ENCODE results near the gene SPTBN4.

Gene SPTBN4

DNA sequence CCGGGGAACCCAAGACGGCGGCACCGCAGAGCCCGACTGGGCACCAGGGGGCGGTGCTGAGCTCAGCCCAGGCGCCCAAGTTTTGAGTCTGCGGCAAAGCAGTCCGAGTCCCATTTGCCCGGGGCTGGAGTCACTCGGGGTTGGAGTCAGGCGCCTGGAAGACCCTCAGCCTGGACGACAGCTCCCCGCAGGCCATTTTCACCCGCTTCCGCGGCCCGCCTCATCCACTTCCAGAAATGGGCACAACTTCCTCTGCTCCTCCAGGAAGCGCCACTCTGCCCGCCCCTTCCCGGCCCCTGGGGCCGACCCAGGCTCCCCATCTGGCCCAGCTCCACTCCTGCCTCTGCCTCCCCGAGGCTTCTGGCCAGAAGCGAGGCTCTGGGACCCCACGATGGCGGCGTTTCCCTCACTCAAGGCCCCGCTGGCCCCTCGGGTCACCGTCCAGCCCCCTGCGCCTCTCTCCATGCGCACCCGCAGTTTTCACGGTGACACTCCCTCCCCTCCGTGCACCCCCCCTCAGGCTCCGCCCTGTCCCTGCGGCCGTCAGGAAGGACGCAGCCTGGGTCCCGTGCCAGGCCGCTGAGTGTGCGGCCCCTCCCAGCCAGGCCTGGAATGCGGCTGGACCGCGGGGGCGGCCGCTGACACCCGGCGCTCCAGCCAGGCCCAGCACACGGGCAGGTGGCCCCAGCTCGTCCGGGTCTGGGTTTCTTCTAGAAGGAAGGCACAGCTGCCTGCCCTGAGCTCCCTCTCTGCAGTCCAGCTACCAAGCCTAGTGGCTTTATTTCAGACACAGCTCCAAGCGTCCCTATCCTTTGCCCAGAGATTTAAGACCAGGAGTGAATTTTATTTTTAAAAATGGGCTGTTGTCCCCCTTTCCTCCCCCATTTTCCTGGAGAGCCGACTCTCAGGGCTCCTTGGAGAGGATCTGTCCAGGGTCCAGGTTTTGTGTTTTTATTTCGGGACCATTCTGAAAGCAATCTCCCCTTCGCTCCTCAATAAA, 45.7 kb upstream of the SPTBN4 start:
- Histone ChIP-seq H2AFZ (ENCODE audit: low read length) (no peak overlapping the region), H3K79me2 (ENCODE audit: insufficient read depth, low read length) (peaks cover 6% of the 10 kb centered on the region; the same call in 1 of the 2 replicates), H3K4me3 (ENCODE audit: low read depth, low read length, poor library complexity, severe bottlenecking) (peak overlapping the region; percentile 63), H3K4me1 (ENCODE audit: insufficient read depth, low read length, severe bottlenecking) (peaks cover 28% of the 10 kb centered on the region), H3K9ac (ENCODE audit: low read length) (peak overlapping the region; percentile 67), H3K27me3 (ENCODE audit: insufficient read depth, low read length) (no peaks in the 10 kb centered on the region), H3K27ac (ENCODE audit: low read depth, low read length, poor library complexity, severe bottlenecking) (peak overlapping the region; percentile 63), H3K9me3 (ENCODE audit: low read length) (no peaks in the 10 kb centered on the region), H3K9me2 (ENCODE audit: low read depth, low read length) (no peaks in the 10 kb centered on the region), H3F3A (ENCODE audit: insufficient read depth, low read length) (no peaks in the 10 kb centered on the region), H4K20me1 (ENCODE audit: insufficient read depth, low read length) (no peaks in the 10 kb centered on the region), H3K36me3 (ENCODE audit: insufficient read depth, low read length) (peaks cover 9% of the 10 kb centered on the region), H3K4me2 (ENCODE audit: low read length) (peak overlapping the region; percentile 67)
- TF ChIP-seq EZH2 (IDR thresholded peaks at IDR 0.05; ENCODE audit: borderline replicate concordance, low read length), result no peak
- TF ChIP-seq, protein P1, sequence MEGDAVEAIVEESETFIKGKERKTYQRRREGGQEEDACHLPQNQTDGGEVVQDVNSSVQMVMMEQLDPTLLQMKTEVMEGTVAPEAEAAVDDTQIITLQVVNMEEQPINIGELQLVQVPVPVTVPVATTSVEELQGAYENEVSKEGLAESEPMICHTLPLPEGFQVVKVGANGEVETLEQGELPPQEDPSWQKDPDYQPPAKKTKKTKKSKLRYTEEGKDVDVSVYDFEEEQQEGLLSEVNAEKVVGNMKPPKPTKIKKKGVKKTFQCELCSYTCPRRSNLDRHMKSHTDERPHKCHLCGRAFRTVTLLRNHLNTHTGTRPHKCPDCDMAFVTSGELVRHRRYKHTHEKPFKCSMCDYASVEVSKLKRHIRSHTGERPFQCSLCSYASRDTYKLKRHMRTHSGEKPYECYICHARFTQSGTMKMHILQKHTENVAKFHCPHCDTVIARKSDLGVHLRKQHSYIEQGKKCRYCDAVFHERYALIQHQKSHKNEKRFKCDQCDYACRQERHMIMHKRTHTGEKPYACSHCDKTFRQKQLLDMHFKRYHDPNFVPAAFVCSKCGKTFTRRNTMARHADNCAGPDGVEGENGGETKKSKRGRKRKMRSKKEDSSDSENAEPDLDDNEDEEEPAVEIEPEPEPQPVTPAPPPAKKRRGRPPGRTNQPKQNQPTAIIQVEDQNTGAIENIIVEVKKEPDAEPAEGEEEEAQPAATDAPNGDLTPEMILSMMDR (IDR thresholded peaks at IDR 0.05; ENCODE audit: low read length), result peak; percentile 95

DNA sequence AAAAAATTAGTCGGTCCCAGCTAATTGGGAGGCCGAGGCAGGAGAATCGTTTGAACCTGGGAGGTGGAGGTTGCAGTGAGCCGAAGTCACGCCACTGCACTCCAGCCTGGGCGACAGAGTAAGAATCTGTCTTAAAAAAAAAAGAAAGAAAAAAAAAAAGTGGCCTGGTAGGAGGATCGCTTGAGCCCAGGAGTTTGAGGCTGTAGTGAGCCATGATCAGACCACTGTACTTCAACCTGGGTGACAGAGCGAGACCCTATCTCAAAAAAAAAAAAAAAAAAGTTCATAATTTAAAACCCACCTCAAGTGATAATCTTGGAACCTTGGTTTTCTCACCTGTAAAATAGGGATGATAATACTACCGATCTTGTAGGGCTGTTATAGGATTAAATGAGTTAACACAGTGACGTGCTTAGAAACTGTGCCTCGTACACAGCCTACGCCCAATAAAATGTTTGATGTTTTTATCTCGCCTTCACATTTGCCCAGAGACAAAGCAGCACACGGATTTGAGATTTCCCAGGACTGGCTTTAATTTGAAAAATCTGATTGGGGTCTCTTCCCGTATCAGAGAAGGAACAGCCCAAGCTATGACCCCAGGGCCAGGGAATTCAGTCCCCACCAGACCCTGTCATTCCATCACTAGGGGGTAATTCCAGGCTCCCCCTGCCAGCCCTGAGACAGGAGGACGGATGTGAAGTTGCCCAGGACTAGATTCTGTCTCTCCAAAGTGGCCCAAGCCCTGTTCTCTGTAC, 44.6 kb upstream of the SPTBN4 start:
- Histone ChIP-seq H3K9me3 (ENCODE audit: low read length) (no peaks in the 10 kb centered on the region), H4K20me1 (ENCODE audit: insufficient read depth, low read length) (no peaks in the 10 kb centered on the region), H3K4me1 (ENCODE audit: insufficient read depth, low read length, severe bottlenecking) (peaks cover 21% of the 10 kb centered on the region), H3F3A (ENCODE audit: insufficient read depth, low read length) (no peaks in the 10 kb centered on the region), H3K9ac (ENCODE audit: low read length) (no peak overlapping the region), H3K79me2 (ENCODE audit: insufficient read depth, low read length) (peaks cover 6% of the 10 kb centered on the region; the same call in 1 of the 2 replicates), H3K9me2 (ENCODE audit: low read depth, low read length) (no peaks in the 10 kb centered on the region), H3K27me3 (ENCODE audit: insufficient read depth, low read length) (no peaks in the 10 kb centered on the region), H3K4me3 (ENCODE audit: low read depth, low read length, poor library complexity, severe bottlenecking) (no peak overlapping the region), H3K27ac (ENCODE audit: low read depth, low read length, poor library complexity, severe bottlenecking) (peak overlapping the region; percentile 63), H3K36me3 (ENCODE audit: insufficient read depth, low read length) (peaks cover 9% of the 10 kb centered on the region), H3K4me2 (ENCODE audit: low read length) (no peak overlapping the region), H2AFZ (ENCODE audit: low read length) (no peak overlapping the region)
- TF ChIP-seq, protein P1 (IDR thresholded peaks at IDR 0.05; ENCODE audit: low read length), result no peak

DNA sequence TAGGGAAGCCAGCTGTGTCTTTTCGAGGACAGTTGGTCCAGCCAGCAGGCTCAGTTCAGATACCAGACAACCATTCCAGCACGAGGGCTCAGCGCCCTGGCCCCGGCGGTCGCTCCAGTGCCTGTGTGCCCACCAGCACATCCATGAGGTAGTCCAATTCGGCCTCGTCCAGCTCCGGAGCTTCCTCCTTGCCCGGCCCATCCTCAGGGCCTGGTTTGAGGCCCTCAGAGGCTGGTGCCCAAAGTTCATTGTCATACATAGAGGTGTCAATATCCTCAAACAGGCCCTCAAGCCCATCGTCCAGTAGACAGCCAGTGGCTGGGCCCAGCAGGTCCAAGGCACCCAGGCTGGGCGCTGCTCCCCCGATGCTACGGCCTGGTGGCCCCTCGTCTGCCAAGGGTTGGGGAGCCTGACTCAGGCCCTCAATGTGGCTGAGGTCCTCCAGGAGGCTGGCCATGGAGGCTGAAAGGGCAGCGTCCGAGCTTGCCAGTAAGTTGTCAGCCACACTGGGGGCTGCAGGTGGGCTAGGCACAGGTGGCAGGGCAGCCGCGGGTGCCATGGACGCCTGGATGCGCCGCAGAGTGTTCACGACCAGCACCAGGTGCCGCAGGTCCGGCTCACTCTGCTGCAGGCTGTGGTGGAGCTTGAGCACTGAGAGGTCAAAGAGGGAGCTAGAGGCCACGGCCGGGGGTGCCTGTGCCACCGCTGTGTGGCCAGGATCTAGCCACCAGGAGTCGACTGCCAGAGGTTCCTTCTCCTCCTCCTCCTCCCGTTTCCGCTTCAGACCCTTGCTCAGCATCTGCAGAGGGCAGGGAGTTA, 43.8 kb upstream of the SPTBN4 start:
- H3K4me2 ChIP-seq (ENCODE audit: low read length), result no peak overlapping the region
- H4K20me1 ChIP-seq (ENCODE audit: insufficient read depth, low read length), result no peaks in the 10 kb centered on the region
- H3K9ac ChIP-seq (ENCODE audit: low read length), result no peak overlapping the region
- no peaks in the 10 kb centered on the region for H3K27me3 ChIP-seq (ENCODE audit: insufficient read depth, low read length)
- no peaks in the 10 kb centered on the region for H3F3A ChIP-seq (ENCODE audit: insufficient read depth, low read length)
- peaks cover 6% of the 10 kb centered on the region; the same call in 1 of the 2 replicates for H3K79me2 ChIP-seq (ENCODE audit: insufficient read depth, low read length)
- no peaks in the 10 kb centered on the region for H3K9me3 ChIP-seq (ENCODE audit: low read length)
- no peak overlapping the region for H2AFZ ChIP-seq (ENCODE audit: low read length)
- peaks cover 19% of the 10 kb centered on the region for H3K4me1 ChIP-seq (ENCODE audit: insufficient read depth, low read length, severe bottlenecking)
- peaks cover 9% of the 10 kb centered on the region for H3K36me3 ChIP-seq (ENCODE audit: insufficient read depth, low read length)
- TF ChIP-seq, protein P1 (IDR thresholded peaks at IDR 0.05; ENCODE audit: low read length), result no peak
- no peak for TF ChIP-seq EZH2 (IDR thresholded peaks at IDR 0.05; ENCODE audit: borderline replicate concordance, low read length)
- H3K9me2 ChIP-seq (ENCODE audit: low read depth, low read length), result no peaks in the 10 kb centered on the region
- peak overlapping the region; percentile 24 for H3K27ac ChIP-seq (ENCODE audit: low read depth, low read length, poor library complexity, severe bottlenecking)
- H3K4me3 ChIP-seq (ENCODE audit: low read depth, low read length, poor library complexity, severe bottlenecking), result no peak overlapping the region

Data from OCI-LY1 (cell line).